ENCODE measurements around the gene EFNB1.

EFNB1 gene

GRCh38 chrX:68833855-68834331 is 5.1 kb downstream of the EFNB1 start:
- TF ChIP-seq, protein P1, sequence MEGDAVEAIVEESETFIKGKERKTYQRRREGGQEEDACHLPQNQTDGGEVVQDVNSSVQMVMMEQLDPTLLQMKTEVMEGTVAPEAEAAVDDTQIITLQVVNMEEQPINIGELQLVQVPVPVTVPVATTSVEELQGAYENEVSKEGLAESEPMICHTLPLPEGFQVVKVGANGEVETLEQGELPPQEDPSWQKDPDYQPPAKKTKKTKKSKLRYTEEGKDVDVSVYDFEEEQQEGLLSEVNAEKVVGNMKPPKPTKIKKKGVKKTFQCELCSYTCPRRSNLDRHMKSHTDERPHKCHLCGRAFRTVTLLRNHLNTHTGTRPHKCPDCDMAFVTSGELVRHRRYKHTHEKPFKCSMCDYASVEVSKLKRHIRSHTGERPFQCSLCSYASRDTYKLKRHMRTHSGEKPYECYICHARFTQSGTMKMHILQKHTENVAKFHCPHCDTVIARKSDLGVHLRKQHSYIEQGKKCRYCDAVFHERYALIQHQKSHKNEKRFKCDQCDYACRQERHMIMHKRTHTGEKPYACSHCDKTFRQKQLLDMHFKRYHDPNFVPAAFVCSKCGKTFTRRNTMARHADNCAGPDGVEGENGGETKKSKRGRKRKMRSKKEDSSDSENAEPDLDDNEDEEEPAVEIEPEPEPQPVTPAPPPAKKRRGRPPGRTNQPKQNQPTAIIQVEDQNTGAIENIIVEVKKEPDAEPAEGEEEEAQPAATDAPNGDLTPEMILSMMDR (IDR thresholded peaks at IDR 0.05; ENCODE audit: low read depth, low read length), result no peak
- no peak for DNase-seq (ENCODE audit: extremely low read depth, low read depth)

GRCh38 chrX:68834371-68835103 is 5.7 kb downstream of the EFNB1 start:
- no peak for DNase-seq (ENCODE audit: extremely low read depth, low read depth)

GRCh38 chrX:68835104-68835442 is 6.3 kb downstream of the EFNB1 start:
- TF ChIP-seq, protein P1 (IDR thresholded peaks at IDR 0.05; ENCODE audit: low read depth, low read length), result no peak
- no peak for DNase-seq (ENCODE audit: extremely low read depth, low read depth)

More at GRCh38 chrX:68834371-68835103, 5.7 kb downstream of the EFNB1 start:
- TF ChIP-seq, protein P1 (IDR thresholded peaks at IDR 0.05; ENCODE audit: low read depth, low read length), result no peak

DNA sequence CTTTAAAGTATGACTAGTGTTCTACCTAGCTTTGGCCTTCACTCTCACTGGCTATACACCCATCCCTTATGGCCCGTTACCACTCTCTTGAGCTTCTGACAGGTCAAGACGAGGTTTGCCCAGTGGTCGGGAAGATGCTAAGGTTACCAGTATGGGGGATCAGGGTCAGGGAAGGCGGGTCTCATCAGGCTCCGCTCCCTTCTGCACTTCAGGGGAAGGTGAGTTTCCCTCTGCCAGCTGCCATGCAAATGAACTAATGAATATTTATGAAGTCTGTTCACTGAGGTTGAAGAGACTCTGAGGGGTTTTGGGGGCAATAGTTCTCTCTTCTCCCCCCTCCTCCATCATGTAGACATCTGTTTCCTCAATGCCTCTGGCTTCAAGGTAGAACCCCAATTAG is 6.6 kb downstream of the EFNB1 start:
- TF ChIP-seq, protein P1 (IDR thresholded peaks at IDR 0.05; ENCODE audit: low read depth, low read length), result no peak
- no peak for DNase-seq (ENCODE audit: extremely low read depth, low read depth)

GRCh38 chrX:68837119-68837518 is 8.3 kb downstream of the EFNB1 start:
- TF ChIP-seq, protein P1 (IDR thresholded peaks at IDR 0.05; ENCODE audit: low read depth, low read length), result no peak
- DNase-seq (ENCODE audit: extremely low read depth, low read depth), result no peak

DNA sequence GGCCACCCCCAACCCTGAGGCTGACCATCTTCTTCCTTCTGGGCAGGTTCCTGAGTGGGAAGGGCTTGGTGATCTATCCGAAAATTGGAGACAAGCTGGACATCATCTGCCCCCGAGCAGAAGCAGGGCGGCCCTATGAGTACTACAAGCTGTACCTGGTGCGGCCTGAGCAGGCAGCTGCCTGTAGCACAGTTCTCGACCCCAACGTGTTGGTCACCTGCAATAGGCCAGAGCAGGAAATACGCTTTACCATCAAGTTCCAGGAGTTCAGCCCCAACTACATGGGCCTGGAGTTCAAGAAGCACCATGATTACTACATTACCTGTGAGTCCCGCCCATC is 9.7 kb downstream of the EFNB1 start:
- TF ChIP-seq, protein P1 (IDR thresholded peaks at IDR 0.05; ENCODE audit: low read depth, low read length), result no peak
- no peak for DNase-seq (ENCODE audit: extremely low read depth, low read depth)

GRCh38 chrX:68839771-68840170 is 10.9 kb downstream of the EFNB1 start:
- TF ChIP-seq, protein P1 (IDR thresholded peaks at IDR 0.05; ENCODE audit: low read depth, low read length), result no peak
- DNase-seq (ENCODE audit: extremely low read depth, low read depth), result no peak

Data from AG09319 (cell line).